AG04450 (cell line): ENCODE results near the gene CDK14. TPM values are rescaled to one million over a fixed set of nuclear protein-coding genes. Genes with fewer than 3 reads are reported as not detected.

Source experiments
- CTCF ChIA-PET: fragments of 300-600, 350-600 bp; formaldehyde crosslinking; extraction: SDS; loops from one replicate; lab custom pipeline; 2022; ENCODE audit warnings: antibody characterized with exemption, inconsistent platforms; lab: Charles Lee
- POLR2A ChIA-PET: fragments of 350-600 bp; formaldehyde crosslinking; extraction: SDS; loops from one replicate; lab custom pipeline; 2021; ENCODE audit warnings: antibody characterized with exemption, inconsistent platforms; lab: Yijun Ruan, JAX
- DNase-seq: peaks from one replicate; pipeline ENCODE4 v3.0.0-alpha.2; 2011; ENCODE audit warnings: low read depth, low spot score
- H3K27ac ChIP-seq: one replicate; pipeline ENCODE4 v1.5.1; 2012; ENCODE audit warnings: low read depth, low read length, control low read depth
- H3K27me3 ChIP-seq: one replicate; pipeline ENCODE4 v1.6.0; 2012; ENCODE audit warnings: low read length; ENCODE audit not compliant: control insufficient read depth, insufficient read depth
- H3K4me3 ChIP-seq: 2 replicates; pipeline ENCODE4 v1.5.1; 2011; ENCODE audit warnings: mild to moderate bottlenecking, low read depth, low read length, control low read depth
- H3K9me3 ChIP-seq: 2 replicates; pipeline ENCODE4 v1.5.1; 2012; ENCODE audit warnings: low read length; ENCODE audit not compliant: control insufficient read depth, insufficient read depth
- polyA plus RNA-seq: library from polyadenylated mRNA; depleted of rRNA; stranded (reverse); fragments of >200 nt; gene quantifications from 2 replicates; pipeline ENCODE4 v1.2.3, GENCODE V29; 2011
- TF ChIP-seq, protein P1 (sequence below): IDR thresholded peaks from 2 replicates; pipeline ENCODE4 v1.5.1; 2011; ENCODE audit warnings: low read depth, low read length, control low read depth, inconsistent platforms

CDK14 gene
- polyA plus RNA-seq, 1 experiment: 28.4 TPM

- Histone ChIP-seq H3K27ac (no peak overlapping the region), H3K27me3 (no peaks in the 10 kb centered on the region), H3K4me3 (no peak overlapping the region), H3K9me3 (no peaks in the 10 kb centered on the region)
- CTCF ChIA-PET: no interaction called here
- POLR2A ChIA-PET: no interaction called here
- TF ChIP-seq, protein P1, sequence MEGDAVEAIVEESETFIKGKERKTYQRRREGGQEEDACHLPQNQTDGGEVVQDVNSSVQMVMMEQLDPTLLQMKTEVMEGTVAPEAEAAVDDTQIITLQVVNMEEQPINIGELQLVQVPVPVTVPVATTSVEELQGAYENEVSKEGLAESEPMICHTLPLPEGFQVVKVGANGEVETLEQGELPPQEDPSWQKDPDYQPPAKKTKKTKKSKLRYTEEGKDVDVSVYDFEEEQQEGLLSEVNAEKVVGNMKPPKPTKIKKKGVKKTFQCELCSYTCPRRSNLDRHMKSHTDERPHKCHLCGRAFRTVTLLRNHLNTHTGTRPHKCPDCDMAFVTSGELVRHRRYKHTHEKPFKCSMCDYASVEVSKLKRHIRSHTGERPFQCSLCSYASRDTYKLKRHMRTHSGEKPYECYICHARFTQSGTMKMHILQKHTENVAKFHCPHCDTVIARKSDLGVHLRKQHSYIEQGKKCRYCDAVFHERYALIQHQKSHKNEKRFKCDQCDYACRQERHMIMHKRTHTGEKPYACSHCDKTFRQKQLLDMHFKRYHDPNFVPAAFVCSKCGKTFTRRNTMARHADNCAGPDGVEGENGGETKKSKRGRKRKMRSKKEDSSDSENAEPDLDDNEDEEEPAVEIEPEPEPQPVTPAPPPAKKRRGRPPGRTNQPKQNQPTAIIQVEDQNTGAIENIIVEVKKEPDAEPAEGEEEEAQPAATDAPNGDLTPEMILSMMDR: no peak
- DNase-seq: no peak
Measured at GRCh38 chr7:90889210-90889609, 293.1 kb downstream of the CDK14 start.

- Histone ChIP-seq H3K4me3 (no peak overlapping the region), H3K27me3 (no peaks in the 10 kb centered on the region), H3K9me3 (no peaks in the 10 kb centered on the region), H3K27ac (no peak overlapping the region)
- no peak for DNase-seq
- CTCF ChIA-PET: no interaction called here
- TF ChIP-seq, protein P1: no peak
- POLR2A ChIA-PET: no interaction called here
Measured at GRCh38 chr7:90889644-90890043, 293.5 kb downstream of the CDK14 start.

DNA sequence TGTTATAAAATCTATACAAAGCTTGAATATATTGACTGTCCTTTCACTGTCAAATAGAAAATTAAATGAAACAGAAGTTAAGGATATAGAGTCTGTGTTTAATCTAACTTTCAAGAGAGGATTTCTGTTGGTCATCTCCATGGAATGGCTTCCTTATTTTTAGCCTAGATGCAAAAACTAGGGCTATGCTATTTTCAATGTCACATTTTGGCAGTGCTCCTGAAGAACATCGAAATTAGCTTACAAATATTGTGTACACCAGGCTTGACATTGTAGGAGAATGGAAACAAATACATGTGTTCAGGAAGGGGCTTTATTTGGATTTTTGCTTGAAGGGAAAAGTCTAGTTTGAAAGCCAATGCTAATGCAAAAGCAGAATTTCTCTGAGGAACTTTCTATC lies 295.4 kb downstream of the CDK14 start:
- DNase-seq: no peak
- POLR2A ChIA-PET: no interaction called here
- TF ChIP-seq, protein P1: no peak
- H3K4me3 ChIP-seq: no peak overlapping the region
- H3K9me3 ChIP-seq: no peaks in the 10 kb centered on the region
- CTCF ChIA-PET: interaction anchor here (0.8 kb wide), 1 partner anchor 14 kb away, joined by 3 read pairs; no protein-coding TSS in a partner anchor
- no peak overlapping the region for H3K27ac ChIP-seq
- H3K27me3 ChIP-seq: no peaks in the 10 kb centered on the region

GRCh38 chr7:90892213-90892612 lies 296.1 kb downstream of the CDK14 start:
- no peak for DNase-seq
- POLR2A ChIA-PET: no interaction called here
- TF ChIP-seq, protein P1: no peak

DNA sequence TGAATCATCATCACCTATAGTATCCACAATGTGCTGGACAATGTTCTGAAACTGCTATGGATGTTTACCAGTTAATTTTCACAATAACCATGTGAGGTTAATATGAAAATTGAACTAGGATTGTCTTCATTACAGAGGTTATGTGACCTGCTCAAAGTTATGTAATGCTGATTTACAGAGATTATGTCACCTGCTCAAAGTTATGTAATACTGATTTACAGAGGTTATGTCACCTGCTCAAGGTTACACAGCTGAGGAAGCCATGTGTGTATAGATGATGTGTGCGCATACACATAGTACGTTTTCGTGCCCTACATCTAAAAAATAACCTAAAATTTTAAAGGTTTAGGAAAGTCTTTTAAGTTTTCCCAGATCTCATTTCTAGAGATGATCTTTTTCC lies 298.0 kb downstream of the CDK14 start:
- TF ChIP-seq, protein P1: no peak
- ChIA-PET POLR2A (no interaction called here), CTCF (no interaction called here)
- Histone ChIP-seq H3K27me3 (no peaks in the 10 kb centered on the region), H3K9me3 (no peaks in the 10 kb centered on the region), H3K27ac (no peak overlapping the region), H3K4me3 (no peak overlapping the region)
- DNase-seq: no peak

More at GRCh38 chr7:90892213-90892612, 296.1 kb downstream of the CDK14 start:
- Histone ChIP-seq H3K4me3 (no peak overlapping the region), H3K27me3 (no peaks in the 10 kb centered on the region), H3K9me3 (no peaks in the 10 kb centered on the region), H3K27ac (no peak overlapping the region)
- CTCF ChIA-PET: interaction anchor here (0.8 kb wide), 1 partner anchor 15 kb away, joined by 3 read pairs; no protein-coding TSS in a partner anchor
